PC-3 (cell line): Measurements from ENCODE around the gene CIAO2B. TPM values are rescaled to one million over a fixed set of nuclear protein-coding genes. Genes with fewer than 3 reads are reported as not detected.

Experiments used
- ATAC-seq: fragments of 200-7000 bp; cut with Tn5 transposase; 2 replicates; pipeline ENCODE4 v1.9.1; 2020; ENCODE audit warnings: mild to moderate bottlenecking, moderate library complexity
- BruUV-seq: library from RNA; stranded (reverse); fragments of 400-500 nt; replicated peaks from 2 replicates; lab custom pipeline; 2021; lab: Mats Ljungman, UMichigan
- CTCF ChIA-PET: fragments of 300-600 bp; sonication (Branson Sonifier 250); formaldehyde crosslinking; loops from one replicate; lab custom pipeline; 2022; ENCODE audit warnings: antibody characterized with exemption; lab: Charles Lee
- POLR2A ChIA-PET: fragments of 300-600 bp; sonication (Branson Sonifier 250); formaldehyde crosslinking; loops from one replicate; lab custom pipeline; 2022; ENCODE audit warnings: antibody characterized with exemption; ENCODE audit not compliant: unreplicated experiment; lab: Charles Lee
- DNase-seq: peaks from one replicate; pipeline ENCODE4 v3.0.0-alpha.2; 2015
- H2AFZ ChIP-seq: fragments of 300-600 bp; sonication (generic); 2 replicates; pipeline ENCODE4 v1.6.0; 2016; ENCODE audit warnings: antibody characterized with exemption, low read length
- H3F3A ChIP-seq: fragments of 300-600 bp; sonication (generic); one replicate; pipeline ENCODE4 v1.6.0; 2017; ENCODE audit warnings: antibody characterized with exemption, low read length, control low read depth, mild to moderate bottlenecking; ENCODE audit not compliant: unreplicated experiment
- H3K27ac ChIP-seq: fragments of 300-600 bp; sonication (generic); 2 replicates; pipeline ENCODE4 v1.5.1; 2016; ENCODE audit warnings: mild to moderate bottlenecking, low read length
- H3K27me3 ChIP-seq: fragments of 300-600 bp; sonication (generic); 2 replicates; pipeline ENCODE4 v1.6.1; 2016; ENCODE audit warnings: low read length, mixed read lengths
- H3K36me3 ChIP-seq: fragments of 300-600 bp; sonication (generic); 2 replicates; pipeline ENCODE4 v1.6.1; 2016; ENCODE audit warnings: low read depth, mixed run types, low read length, mixed read lengths
- H3K4me1 ChIP-seq: fragments of 300-600 bp; sonication (generic); 2 replicates; pipeline ENCODE4 v1.5.1; 2016; ENCODE audit warnings: low read length; ENCODE audit not compliant: insufficient read depth
- H3K4me2 ChIP-seq: fragments of 300-600 bp; sonication (generic); 2 replicates; pipeline ENCODE4 v1.6.0; 2016; ENCODE audit warnings: low read length
- H3K4me3 ChIP-seq: fragments of 300-600 bp; sonication (generic); 2 replicates; pipeline ENCODE4 v1.5.1; 2016; ENCODE audit warnings: mild to moderate bottlenecking, low read length, mixed read lengths
- H3K79me2 ChIP-seq: fragments of 300-600 bp; sonication (generic); 2 replicates; pipeline ENCODE4 v1.6.1; 2017; ENCODE audit warnings: low read length, mixed read lengths
- H3K9ac ChIP-seq: fragments of 300-600 bp; sonication (generic); 2 replicates; pipeline ENCODE4 v1.6.0; 2016; ENCODE audit warnings: mild to moderate bottlenecking, low read length
- H3K9me2 ChIP-seq: fragments of 300-600 bp; sonication (generic); replicated peaks from 2 replicates; pipeline ENCODE4 v1.6.1; 2016; ENCODE audit warnings: mixed run types, low read length, mixed read lengths
- H3K9me3 ChIP-seq: fragments of 300-600 bp; sonication (generic); 2 replicates; pipeline ENCODE4 v1.6.1; 2016; ENCODE audit warnings: low read length, mixed read lengths
- H4K20me1 ChIP-seq: fragments of 300-600 bp; sonication (generic); 2 replicates; pipeline ENCODE4 v1.6.1; 2016; ENCODE audit warnings: low read length, mixed read lengths
- CTCF ChIP-seq: fragments of 300-600 bp; sonication (generic); conservative IDR thresholded peaks from 2 replicates; pipeline ENCODE4 v1.5.1; 2017; ENCODE audit warnings: antibody characterized with exemption, low read depth, mild to moderate bottlenecking, low read length
- EZH2 ChIP-seq: fragments of 300-600 bp; sonication (generic); IDR thresholded peaks from one replicate; pipeline ENCODE4 v1.6.1; 2017; ENCODE audit warnings: antibody characterized with exemption, mild to moderate bottlenecking, low read length; ENCODE audit not compliant: unreplicated experiment
- EZH2phosphoT487 ChIP-seq: fragments of 300-600 bp; sonication (generic); IDR thresholded peaks from 2 replicates; pipeline ENCODE4 v1.6.1; 2018; ENCODE audit warnings: mild to moderate bottlenecking, antibody characterized with exemption, low read length, borderline replicate concordance
- intact Hi-C: fragments of 100-400 bp; cut with micrococcal nuclease; formaldehyde crosslinking; loops from 2 replicates; pipeline ENCODE4 v1.9.0; 2023
- total RNA-seq: library from RNA; depleted of rRNA; stranded (reverse); fragments of >200 nt; gene quantifications from 2 replicates; pipeline ENCODE4 v1.2.3, GENCODE V29; 2014

The CIAO2B gene
- total RNA-seq, 1 experiment from 2014 or later = 172 TPM

GRCh38 chr16:66910175-66910940 lies 23.8 kb downstream of the CIAO2B start:
- ChIA-PET POLR2A (no interaction called here), CTCF (interaction anchor here (0.6 kb wide), 1 partner anchor 1883 kb away, joined by 3 read pairs; no protein-coding TSS in a partner anchor)
- Histone ChIP-seq H3K4me3 (no peak overlapping the region), H3K9ac (no peak overlapping the region), H3K9me2 (no peaks in the 10 kb centered on the region), H4K20me1 (no peaks in the 10 kb centered on the region), H2AFZ (no peak overlapping the region), H3K36me3 (no peaks in the 10 kb centered on the region), H3K27me3 (no peaks in the 10 kb centered on the region), H3K9me3 (no peaks in the 10 kb centered on the region), H3K4me1 (no peaks in the 10 kb centered on the region), H3K4me2 (no peak overlapping the region), H3K79me2 (no peaks in the 10 kb centered on the region), H3F3A (no peaks in the 10 kb centered on the region), H3K27ac (no peak overlapping the region)
- TF ChIP-seq CTCF = no peak
- no peak for TF ChIP-seq EZH2phosphoT487
- TF ChIP-seq EZH2 = no peak
- intact Hi-C loops = no loop called here
- ATAC-seq (no peak), DNase-seq (no peak)
- no TSS peak for BruUV-seq

- H3K27ac ChIP-seq = no peak overlapping the region
- H3K9me2 ChIP-seq = no peaks in the 10 kb centered on the region
- H3K4me2 ChIP-seq = no peak overlapping the region
- no TSS peak for BruUV-seq
- no peaks in the 10 kb centered on the region for H3F3A ChIP-seq
- H3K9ac ChIP-seq = no peak overlapping the region
- POLR2A ChIA-PET = no interaction called here
- no peaks in the 10 kb centered on the region for H3K9me3 ChIP-seq
- CTCF ChIA-PET = interaction anchor here (0.6 kb wide), 1 partner anchor 339 kb away, joined by 3 read pairs; no protein-coding TSS in a partner anchor
- intact Hi-C loops = no loop called here
- H3K79me2 ChIP-seq = no peaks in the 10 kb centered on the region
- ATAC-seq (no peak), DNase-seq (no peak)
- no peaks in the 10 kb centered on the region for H3K36me3 ChIP-seq
- no peaks in the 10 kb centered on the region for H4K20me1 ChIP-seq
- H2AFZ ChIP-seq = no peak overlapping the region
- H3K4me1 ChIP-seq = no peaks in the 10 kb centered on the region
- no peaks in the 10 kb centered on the region for H3K27me3 ChIP-seq
- no peak for TF ChIP-seq CTCF
- TF ChIP-seq EZH2 = no peak
- no peak for TF ChIP-seq EZH2phosphoT487
- no peak overlapping the region for H3K4me3 ChIP-seq
Observed at GRCh38 chr16:66908762-66909559, 25.2 kb downstream of the CIAO2B start.
